SK-N-SH (cell line): Measurements from ENCODE around the gene ARMH3. TPM values are rescaled to one million over a fixed set of nuclear protein-coding genes. Genes with fewer than 3 reads are reported as not detected.
A peak's percentile ranks its signal among the peaks of the same experiment; 100 is the strongest.

ENCODE experiments used
- CTCF ChIA-PET: fragments of 300-600, 350-600 bp; formaldehyde crosslinking; extraction: SDS; loops from one replicate; lab custom pipeline; 2021; lab: Yijun Ruan, JAX
- POLR2A ChIA-PET: fragments of 350-600 bp; sonication (Branson Sonifier 250); formaldehyde crosslinking; extraction: SDS; loops from one replicate; lab custom pipeline; 2020; ENCODE audit warnings: antibody characterized with exemption, inconsistent platforms; lab: Yijun Ruan, JAX
- DNase-seq: peaks from one replicate; pipeline ENCODE4 v3.0.0; 2012
- H2AFZ ChIP-seq: fragments of 200-600 bp; sonication (generic); 2 replicates; pipeline ENCODE4 v1.8.1; 2016; ENCODE audit warnings: antibody characterized with exemption, mild to moderate bottlenecking, low read depth
- H3F3A ChIP-seq: fragments of 200-600 bp; sonication (generic); replicated peaks from 2 replicates; pipeline ENCODE3; 2016; ENCODE audit warnings: antibody characterized with exemption, mild to moderate bottlenecking; ENCODE audit not compliant: insufficient read depth
- H3K27ac ChIP-seq, 2 experiments: fragments of 200-500 bp in 1 of 2; fragments of 200-600 bp in 1 of 2; sonication (Bioruptor generic) in 1 of 2; sonication (generic), shearing (Covaris generic) in 1 of 2; 2 replicates each; pipeline versions ENCODE4 v1.5.1 to v1.6.1; 2014 to 2016; ENCODE audit warnings: low read depth in 2 of 2, inconsistent platforms in 1 of 2, low read length in 1 of 2, mild to moderate bottlenecking in 1 of 2, mixed read lengths in 1 of 2
- H3K27me3 ChIP-seq: fragments of 200-600 bp; sonication (generic), shearing (Covaris generic); 2 replicates; pipeline ENCODE4 v1.6.1; 2016; ENCODE audit warnings: mixed run types; ENCODE audit not compliant: insufficient read depth
- H3K36me3 ChIP-seq, 2 experiments: fragments of 200-500 bp in 1 of 2; fragments of 200-600 bp in 1 of 2; sonication (Bioruptor generic) in 1 of 2; sonication (generic) in 1 of 2; replicated peaks in 1 of 2; 2 replicates each; pipeline versions ENCODE3 to v1.5.1; 2014 to 2016; ENCODE audit warnings: low read length in 1 of 2, mild to moderate bottlenecking in 1 of 2; ENCODE audit not compliant: insufficient read depth in 2 of 2, control insufficient read depth in 1 of 2
- H3K4me1 ChIP-seq, 2 experiments: fragments of 200-500 bp in 1 of 2; fragments of 200-600 bp in 1 of 2; sonication (Bioruptor generic) in 1 of 2; sonication (generic), shearing (Covaris generic) in 1 of 2; 2 replicates each; pipeline versions ENCODE4 v1.5.1 to v1.6.1; 2014 to 2016; ENCODE audit warnings: low read depth in 1 of 2, low read length in 1 of 2, mixed run types in 1 of 2; ENCODE audit not compliant: insufficient read depth in 2 of 2, control insufficient read depth in 1 of 2
- H3K4me2 ChIP-seq: fragments of 200-600 bp; sonication (generic), shearing (Covaris generic); 2 replicates; pipeline ENCODE4 v1.6.1; 2017; ENCODE audit warnings: mixed run types
- H3K4me3 ChIP-seq, 2 experiments: fragments of 200-500 bp in 1 of 2; fragments of 200-600 bp in 1 of 2; sonication (Bioruptor generic) in 1 of 2; sonication (generic), shearing (Covaris generic) in 1 of 2; 2 replicates each; pipeline versions ENCODE4 v1.5.1 to v1.8.1; 2014 to 2016; ENCODE audit warnings: low read depth in 2 of 2, inconsistent platforms in 1 of 2, low read length in 1 of 2, mild to moderate bottlenecking in 1 of 2, mixed read lengths in 1 of 2, moderate library complexity in 1 of 2
- H3K79me2 ChIP-seq: fragments of 200-600 bp; sonication (generic); 2 replicates; pipeline ENCODE4 v1.8.1; 2017; ENCODE audit warnings: mild to moderate bottlenecking; ENCODE audit not compliant: insufficient read depth
- H3K9ac ChIP-seq: fragments of 200-600 bp; sonication (generic); 2 replicates; pipeline ENCODE4 v1.6.1; 2017; ENCODE audit warnings: mixed run types
- H3K9me2 ChIP-seq: fragments of 200-600 bp; sonication (generic); 2 replicates; pipeline ENCODE4 v1.6.1; 2017; ENCODE audit warnings: mixed run types
- H3K9me3 ChIP-seq: fragments of 200-600 bp; sonication (generic); 2 replicates; pipeline ENCODE4 v1.6.1; 2017; ENCODE audit warnings: mixed run types, mild to moderate bottlenecking, moderate library complexity
- H4K20me1 ChIP-seq: fragments of 200-600 bp; sonication (generic); 2 replicates; pipeline ENCODE4 v1.6.1; 2017; ENCODE audit warnings: mild to moderate bottlenecking, mixed run types; ENCODE audit not compliant: insufficient read depth
- ELF1 ChIP-seq: IDR thresholded peaks from 2 replicates; pipeline ENCODE4 v1.4.0; 2012
- EZH2phosphoT487 ChIP-seq: fragments of 200-600 bp; sonication (generic); IDR thresholded peaks from 2 replicates; pipeline ENCODE4 v1.6.1; 2017; ENCODE audit warnings: low read depth, mixed run types, mild to moderate bottlenecking, antibody characterized with exemption, moderate library complexity, borderline replicate concordance
- FOSL2 ChIP-seq: IDR thresholded peaks from 2 replicates; pipeline ENCODE4 v1.4.0; 2012; ENCODE audit warnings: low read depth, mild to moderate bottlenecking, moderate library complexity, borderline replicate concordance
- FOXJ3 ChIP-seq: sonication (generic); formaldehyde crosslinking; IDR thresholded peaks from 2 replicates; pipeline ENCODE4 v1.5.1; 2020; ENCODE audit warnings: mild to moderate bottlenecking, missing genetic modification reagents
- GATA2 ChIP-seq: sonication (generic); formaldehyde crosslinking; IDR thresholded peaks from 2 replicates; pipeline ENCODE4 v1.5.0; 2020; ENCODE audit warnings: mild to moderate bottlenecking, missing genetic modification reagents
- IRF3 ChIP-seq: fragments of 150-350 bp; IDR thresholded peaks from 2 replicates; pipeline ENCODE4 v1.6.1; 2016; ENCODE audit warnings: mild to moderate bottlenecking, low read depth, low read length
- JUND ChIP-seq: IDR thresholded peaks from 2 replicates; pipeline ENCODE4 v1.4.0; 2012
- MAX ChIP-seq: IDR thresholded peaks from 2 replicates; pipeline ENCODE4 v1.4.0; 2012; ENCODE audit warnings: low read depth
- MEF2A ChIP-seq: IDR thresholded peaks from 2 replicates; pipeline ENCODE4 v1.4.0; 2012; ENCODE audit warnings: low read depth, borderline replicate concordance
- MXI1 ChIP-seq: IDR thresholded peaks from 2 replicates; pipeline ENCODE4 v1.6.1; 2012; ENCODE audit warnings: mild to moderate bottlenecking, low read depth, low read length, improper control_type of control experiment
- RFX5 ChIP-seq: IDR thresholded peaks from 2 replicates; pipeline ENCODE4 v1.6.1; 2012; ENCODE audit warnings: mild to moderate bottlenecking, improper control_type of control experiment, low read length
- RXRA ChIP-seq: IDR thresholded peaks from 2 replicates; pipeline ENCODE4 v1.4.0; 2012; ENCODE audit warnings: low read depth, mild to moderate bottlenecking, borderline replicate concordance
- TAF1 ChIP-seq: IDR thresholded peaks from 2 replicates; pipeline ENCODE4 v1.6.1; 2012; ENCODE audit warnings: low read depth, mild to moderate bottlenecking, low read length, moderate library complexity, borderline replicate concordance
- TCF12 ChIP-seq: IDR thresholded peaks from 2 replicates; pipeline ENCODE4 v1.4.0; 2012
- TEAD4 ChIP-seq: IDR thresholded peaks from 2 replicates; pipeline ENCODE4 v1.4.0; 2012; ENCODE audit warnings: mild to moderate bottlenecking, borderline replicate concordance; ENCODE audit not compliant: insufficient read depth
- YY1 ChIP-seq: IDR thresholded peaks from 2 replicates; pipeline ENCODE4 v1.4.0; 2012; ENCODE audit warnings: low read depth, mild to moderate bottlenecking
- ZBTB33 ChIP-seq: IDR thresholded peaks from 2 replicates; pipeline ENCODE4 v1.4.0; 2012; ENCODE audit warnings: low read depth, borderline replicate concordance
- WGBS: methylation state at CpG from one replicate; pipeline ENCODE4 v1.1.6; 2017; ENCODE audit warnings: low lambda C conversion rate; 5-methylcytosine and 5-hydroxymethylcytosine counted together
- polyA plus RNA-seq, 3 experiments: library from polyadenylated mRNA; depleted of rRNA; stranded (reverse); fragments of >200 nt; gene quantifications; 2 replicates each; pipeline ENCODE4 v1.2.3, GENCODE V29; 2012

The ARMH3 gene
- polyA plus RNA-seq, 1 of the 3 experiments (the other 2 are of a cell fraction): 12.1 TPM

- Histone ChIP-seq H2AFZ (no peak overlapping the region), H4K20me1 (no peaks in the 10 kb centered on the region), H3K27ac (no peak overlapping the region), H3K27me3 (no peaks in the 10 kb centered on the region), H3K36me3 (peaks cover 0 to 9% of the 10 kb centered on the region in 2 experiments), H3K79me2 (no peaks in the 10 kb centered on the region), H3K9ac (no peak overlapping the region), H3K4me1 (peaks cover 2 to 33% of the 10 kb centered on the region in 2 experiments), H3K9me2 (no peaks in the 10 kb centered on the region), H3K9me3 (no peaks in the 10 kb centered on the region), H3K4me3 (no peak overlapping the region), H3F3A (peaks cover 29% of the 10 kb centered on the region), H3K4me2 (no peak overlapping the region)
- ChIA-PET CTCF (interaction anchor here (1.1 to 1.3 kb wide), 2 partner anchors 100 to 138 kb away, joined by 3 read pairs; no protein-coding TSS in a partner anchor), POLR2A (no interaction called here)
- DNase-seq: no peak
- TF ChIP-seq FOSL2: no peak
- peak; percentile 22; the same call in 1 of the 2 replicates for TF ChIP-seq TCF12
- no peak for TF ChIP-seq MEF2A
- TF ChIP-seq RXRA: no peak
- no peak for TF ChIP-seq RFX5
- WGBS: 97% methylated on average over 2 of the region's 2 CpGs
These were observed 120.5 kb downstream of the ARMH3 start for GRCh38 chr10:101935431-101935830.

GRCh38 chr10:101934686-101935305, 121.2 kb downstream of the ARMH3 start:
- H3K4me1 ChIP-seq: peaks cover 2 to 28% of the 10 kb centered on the region in 2 experiments
- 80% methylated on average over 3 of the region's 3 CpGs for WGBS
- no peaks in the 10 kb centered on the region for H3K27me3 ChIP-seq
- H3K9me3 ChIP-seq: no peaks in the 10 kb centered on the region
- H3K9ac ChIP-seq: no peak overlapping the region
- no peak overlapping the region for H3K27ac ChIP-seq
- H3F3A ChIP-seq: peaks cover 25% of the 10 kb centered on the region
- POLR2A ChIA-PET: no interaction called here
- TF ChIP-seq MEF2A (no peak), JUND (no peak), FOXJ3 (CRISPR knock-in tag) (no peak), GATA2 (CRISPR knock-in tag) (no peak), RXRA (no peak), TEAD4 (no peak), EZH2phosphoT487 (no peak), RFX5 (no peak), MAX (no peak), ELF1 (no peak)
- TF ChIP-seq, all 33 proteins: peak for 0
- Histone ChIP-seq H3K4me2 (no peak overlapping the region), H4K20me1 (no peaks in the 10 kb centered on the region), H3K79me2 (no peaks in the 10 kb centered on the region), H2AFZ (no peak overlapping the region), H3K9me2 (no peaks in the 10 kb centered on the region), H3K4me3 (no peak overlapping the region), H3K36me3 (peaks cover 0 to 12% of the 10 kb centered on the region in 2 experiments)
- CTCF ChIA-PET: interaction anchor here (0.6 to 1.3 kb wide), 3 partner anchors 45 to 727 kb away, joined by 3 read pairs; no protein-coding TSS in a partner anchor
- no peak for DNase-seq

GRCh38 chr10:101933976-101934375, 122.0 kb downstream of the ARMH3 start:
- ChIA-PET CTCF (interaction anchor here (0.6 to 1.4 kb wide), 3 partner anchors 44 to 727 kb away, joined by 3 to 6 read pairs (median 3); no protein-coding TSS in a partner anchor), POLR2A (no interaction called here)
- TF ChIP-seq MXI1 (no peak), YY1 (no peak), RFX5 (no peak), RXRA (no peak), MAX (no peak), JUND (no peak), ZBTB33 (no peak), EZH2phosphoT487 (no peak), IRF3 (no peak), TAF1 (no peak)
- Histone ChIP-seq H3F3A (peaks cover 17% of the 10 kb centered on the region), H3K4me2 (no peak overlapping the region), H3K9ac (no peak overlapping the region), H3K4me3 (no peak overlapping the region), H3K9me2 (no peaks in the 10 kb centered on the region), H2AFZ (no peak overlapping the region), H3K36me3 (peaks cover 0 to 12% of the 10 kb centered on the region in 2 experiments), H3K79me2 (no peaks in the 10 kb centered on the region), H3K27me3 (no peaks in the 10 kb centered on the region), H3K4me1 (peaks cover 0 to 20% of the 10 kb centered on the region in 2 experiments), H3K9me3 (no peaks in the 10 kb centered on the region), H3K27ac (no peak overlapping the region), H4K20me1 (no peaks in the 10 kb centered on the region)
- DNase-seq: no peak
- 99% methylated on average over 4 of the region's 4 CpGs for WGBS
